DLD1 (cell line): ENCODE data around the gene ZNF432.

Experiments
- in situ Hi-C: cut with HindIII; loops from 2 replicates; pipeline ENCODE4 v1.10.0; 2017; ENCODE audit warnings: low sequenced_read_pairs

The ZNF432 gene

GRCh38 chr19:52010674-52011073 lies 38.0 kb downstream of the ZNF432 start:
- in situ Hi-C loops = no loop called here

- in situ Hi-C loops = no loop called here
Measured at GRCh38 chr19:52007806-52008557, 40.7 kb downstream of the ZNF432 start, which contains the start of gene ZNF615. TSS of gene ZNF615 (minus strand) at chr19:52008211. CDS start at chr19:52003711, 4,500 bp downstream.

GRCh38 chr19:52007451-52007805 lies 41.2 kb downstream of the ZNF432 start:
- in situ Hi-C loops = no loop called here

- in situ Hi-C loops = no loop called here
Measured at GRCh38 chr19:51994048-51994644, 54.5 kb downstream of the ZNF432 start.

GRCh38 chr19:51993422-51993821 lies 55.2 kb downstream of the ZNF432 start:
- in situ Hi-C loops = no loop called here

GRCh38 chr19:51986309-51987291 lies 62.0 kb downstream of the ZNF432 start, which contains the start of gene ZNF350:
TSS of gene ZNF350 (minus strand) at chr19:51986840. CDS start at chr19:51974360, 12,480 bp downstream.
- in situ Hi-C loops = no loop called here

- in situ Hi-C loops = no loop called here
Measured at GRCh38 chr19:51983361-51983760, 65.3 kb downstream of the ZNF432 start.
